Vagina (tissue), 2 donors: Measurements from ENCODE around the gene SMOC2.

ENCODE experiments used
- POLR2AphosphoS5 ChIP-seq, 2 donors: sonication (generic); formaldehyde crosslinking; IDR thresholded peaks; one replicate each; pipeline ENCODE4 v1.9.0; 2017; ENCODE audit warnings: antibody characterized with exemption in 2 of 2, mild to moderate bottlenecking in 2 of 2, low read depth in 1 of 2; ENCODE audit not compliant: insufficient read depth in 1 of 2
- TF ChIP-seq, protein P1 (sequence below), 3 experiments: fragments of 450-650 bp in 2 of 3; fragments of 200-600 bp in 1 of 3; sonication (generic) in 1 of 3; IDR thresholded peaks; one replicate each; pipeline ENCODE4 v1.5.1; 2017 to 2019; ENCODE audit warnings: antibody characterized with exemption in 3 of 3, mild to moderate bottlenecking in 2 of 3, moderate library complexity in 2 of 3

DNA sequence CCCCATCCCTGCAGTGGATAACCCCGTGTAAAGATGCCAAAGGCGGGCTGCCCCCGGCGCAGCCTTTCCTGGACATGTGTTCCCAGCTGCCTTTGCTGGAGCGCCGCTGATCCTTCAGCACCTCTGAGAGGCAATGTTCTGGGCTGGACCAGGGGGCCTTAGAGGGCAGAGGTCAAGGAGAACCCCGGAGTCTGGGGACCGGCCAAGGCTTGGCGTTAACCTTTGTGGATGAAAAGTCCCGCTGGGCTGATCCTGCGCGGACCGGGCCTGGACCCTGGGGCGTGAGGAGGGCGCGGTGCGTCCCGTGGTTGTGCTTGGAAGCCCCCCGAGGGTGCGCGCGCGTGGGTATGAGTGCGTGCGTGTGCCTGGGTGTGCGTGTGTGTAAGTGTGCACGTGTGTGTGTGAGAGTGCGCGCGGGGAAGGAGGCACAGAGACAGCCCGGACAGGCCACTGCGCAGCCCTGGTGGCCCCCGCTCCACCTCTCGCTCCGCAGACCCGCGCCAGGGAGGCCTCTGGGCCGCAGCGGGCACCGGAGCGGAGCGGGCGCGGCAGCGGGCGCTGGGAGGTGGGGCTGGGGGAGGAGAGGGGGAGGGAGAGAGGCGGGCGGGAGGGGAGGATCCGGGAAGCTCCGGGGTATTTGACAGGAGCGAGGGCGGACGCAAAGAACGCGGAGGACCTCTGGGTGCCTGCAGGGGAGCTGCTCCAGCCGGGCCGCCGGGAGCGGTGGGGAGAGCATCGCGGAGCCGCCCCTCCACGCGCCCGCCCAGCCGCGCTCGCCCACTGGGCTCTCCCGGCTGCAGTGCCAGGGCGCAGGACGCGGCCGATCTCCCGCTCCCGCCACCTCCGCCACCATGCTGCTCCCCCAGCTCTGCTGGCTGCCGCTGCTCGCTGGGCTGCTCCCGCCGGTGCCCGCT lies at the start of gene SMOC2:
- TF ChIP-seq, protein P1, sequence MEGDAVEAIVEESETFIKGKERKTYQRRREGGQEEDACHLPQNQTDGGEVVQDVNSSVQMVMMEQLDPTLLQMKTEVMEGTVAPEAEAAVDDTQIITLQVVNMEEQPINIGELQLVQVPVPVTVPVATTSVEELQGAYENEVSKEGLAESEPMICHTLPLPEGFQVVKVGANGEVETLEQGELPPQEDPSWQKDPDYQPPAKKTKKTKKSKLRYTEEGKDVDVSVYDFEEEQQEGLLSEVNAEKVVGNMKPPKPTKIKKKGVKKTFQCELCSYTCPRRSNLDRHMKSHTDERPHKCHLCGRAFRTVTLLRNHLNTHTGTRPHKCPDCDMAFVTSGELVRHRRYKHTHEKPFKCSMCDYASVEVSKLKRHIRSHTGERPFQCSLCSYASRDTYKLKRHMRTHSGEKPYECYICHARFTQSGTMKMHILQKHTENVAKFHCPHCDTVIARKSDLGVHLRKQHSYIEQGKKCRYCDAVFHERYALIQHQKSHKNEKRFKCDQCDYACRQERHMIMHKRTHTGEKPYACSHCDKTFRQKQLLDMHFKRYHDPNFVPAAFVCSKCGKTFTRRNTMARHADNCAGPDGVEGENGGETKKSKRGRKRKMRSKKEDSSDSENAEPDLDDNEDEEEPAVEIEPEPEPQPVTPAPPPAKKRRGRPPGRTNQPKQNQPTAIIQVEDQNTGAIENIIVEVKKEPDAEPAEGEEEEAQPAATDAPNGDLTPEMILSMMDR (IDR thresholded peaks at IDR 0.05), result no peak
- TF ChIP-seq POLR2AphosphoS5 (IDR thresholded peaks at IDR 0.05; ENCODE audit: insufficient read depth in 1 of 2, low read depth in 1 of 2), result no peak
